AML-193 (cell line): ENCODE measurements around the gene MFAP3L.

Source experiments
- DNase-seq, 2 experiments: peaks; one replicate each; lab custom pipeline; 2025; lab: John Stamatoyannopoulos, UW

MFAP3L gene

DNA sequence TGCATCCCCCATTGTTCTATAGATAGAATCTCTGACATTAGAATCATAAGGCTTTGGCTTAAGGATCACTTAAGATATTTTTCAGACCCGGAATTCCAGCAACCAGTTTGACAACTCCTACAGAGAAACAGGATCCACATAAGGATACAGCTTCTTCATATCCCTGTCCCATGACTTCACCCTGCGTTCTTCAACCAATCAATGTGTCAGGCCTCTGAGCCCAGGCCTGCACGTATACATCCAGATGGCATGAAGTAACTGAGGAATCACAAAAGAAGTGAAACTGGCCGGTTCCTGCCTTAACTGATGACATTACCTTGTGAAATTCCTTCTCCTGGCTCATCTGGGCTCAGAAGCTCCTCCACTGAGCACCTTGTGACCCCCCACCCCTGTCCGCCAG is 85.1 kb downstream of the MFAP3L start:
- no peak for DNase-seq

DNA sequence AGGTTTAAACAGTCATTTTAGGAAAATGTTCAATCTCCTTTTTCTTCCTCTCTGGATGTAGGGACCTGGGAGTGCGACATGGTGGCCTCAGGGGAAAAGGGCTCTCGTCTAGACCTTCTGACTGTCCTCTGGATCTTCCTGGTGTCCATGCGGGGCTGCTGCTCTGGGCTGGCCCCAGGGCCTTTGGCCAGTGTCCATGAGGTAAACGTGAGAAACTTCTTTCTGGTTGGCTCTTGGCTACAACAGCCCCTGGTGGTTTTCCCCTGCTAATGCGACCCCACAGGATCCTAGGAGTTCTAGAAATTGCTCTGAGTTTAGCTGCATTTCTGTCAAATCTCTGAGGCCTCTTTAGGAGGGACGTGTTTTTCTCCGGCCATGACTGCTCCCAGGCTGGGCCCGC is 85.7 kb downstream of the MFAP3L start:
- DNase-seq = no peak
